AG04450 (cell line): Measurements from ENCODE around the gene PNKD. TPM values are rescaled to one million over a fixed set of nuclear protein-coding genes. Genes with fewer than 3 reads are reported as not detected.

ENCODE experiments used
- CTCF ChIA-PET: fragments of 300-600, 350-600 bp; formaldehyde crosslinking; extraction: SDS; loops from one replicate; lab custom pipeline; 2022; ENCODE audit warnings: antibody characterized with exemption, inconsistent platforms; lab: Charles Lee
- POLR2A ChIA-PET: fragments of 350-600 bp; formaldehyde crosslinking; extraction: SDS; loops from one replicate; lab custom pipeline; 2021; ENCODE audit warnings: antibody characterized with exemption, inconsistent platforms; lab: Yijun Ruan, JAX
- DNase-seq: peaks from one replicate; pipeline ENCODE4 v3.0.0-alpha.2; 2011; ENCODE audit warnings: low read depth, low spot score
- H3K27ac ChIP-seq: one replicate; pipeline ENCODE4 v1.5.1; 2012; ENCODE audit warnings: low read depth, low read length, control low read depth
- H3K27me3 ChIP-seq: one replicate; pipeline ENCODE4 v1.6.0; 2012; ENCODE audit warnings: low read length; ENCODE audit not compliant: control insufficient read depth, insufficient read depth
- H3K4me3 ChIP-seq: 2 replicates; pipeline ENCODE4 v1.5.1; 2011; ENCODE audit warnings: mild to moderate bottlenecking, low read depth, low read length, control low read depth
- H3K9me3 ChIP-seq: 2 replicates; pipeline ENCODE4 v1.5.1; 2012; ENCODE audit warnings: low read length; ENCODE audit not compliant: control insufficient read depth, insufficient read depth
- CTCF ChIP-seq: IDR thresholded peaks from 2 replicates; pipeline ENCODE4 v1.5.1; 2011; ENCODE audit warnings: low read depth, low read length, control low read depth, inconsistent platforms
- polyA plus RNA-seq: library from polyadenylated mRNA; depleted of rRNA; stranded (reverse); fragments of >200 nt; gene quantifications from 2 replicates; pipeline ENCODE4 v1.2.3, GENCODE V29; 2011

PNKD gene
- polyA plus RNA-seq, 1 experiment = 32.1 TPM

- DNase-seq = no peak
- Histone ChIP-seq H3K9me3 (peaks cover 7% of the 10 kb centered on the region; the same call in 1 of the 2 replicates), H3K27me3 (no peaks in the 10 kb centered on the region), H3K4me3 (no peak overlapping the region), H3K27ac (no peak overlapping the region)
- POLR2A ChIA-PET = interaction anchor here (0.9 kb wide), 1 partner anchor 97 kb away, joined by 3 read pairs; no protein-coding TSS in a partner anchor
- CTCF ChIA-PET = interaction anchor here (3.9 to 5.9 kb wide), 3 partner anchors 92 to 121 kb away, joined by 49 to 73 read pairs (median 64); partner anchors contain the start of genes AAMP, PNKD and TMBIM1
- TF ChIP-seq CTCF = no peak
These were observed 122.1 kb downstream of the PNKD start for GRCh38 chr2:218392459-218392858.

GRCh38 chr2:218392891-218393462, 122.7 kb downstream of the PNKD start:
- DNase-seq = no peak

GRCh38 chr2:218393750-218394290, 123.5 kb downstream of the PNKD start:
- CTCF ChIA-PET = interaction anchor here (0.8 to 5.9 kb wide), 4 partner anchors 93 to 122 kb away, joined by 4 to 73 read pairs (median 56); partner anchors contain the start of genes AAMP, PNKD and TMBIM1
- H3K27me3 ChIP-seq = no peaks in the 10 kb centered on the region
- POLR2A ChIA-PET = no interaction called here
- no peaks in the 10 kb centered on the region; the same call in 1 of the 2 replicates for H3K9me3 ChIP-seq
- DNase-seq = no peak
- no peak overlapping the region for H3K4me3 ChIP-seq
- no peak overlapping the region for H3K27ac ChIP-seq
- no peak for TF ChIP-seq CTCF

More at GRCh38 chr2:218392891-218393462, 122.7 kb downstream of the PNKD start:
- no peak for TF ChIP-seq CTCF
- POLR2A ChIA-PET = interaction anchor here (0.6 to 0.9 kb wide), 2 partner anchors 98 to 524 kb away, joined by 3 read pairs; no protein-coding TSS in a partner anchor
- H3K9me3 ChIP-seq = peaks cover 2% of the 10 kb centered on the region; the same call in 1 of the 2 replicates
- no peaks in the 10 kb centered on the region for H3K27me3 ChIP-seq
- CTCF ChIA-PET = interaction anchor here (3.9 to 5.9 kb wide), 3 partner anchors 92 to 121 kb away, joined by 49 to 73 read pairs (median 64); partner anchors contain the start of genes AAMP, PNKD and TMBIM1
- H3K27ac ChIP-seq = no peak overlapping the region
- no peak overlapping the region for H3K4me3 ChIP-seq

- Histone ChIP-seq H3K9me3 (no peaks in the 10 kb centered on the region; the same call in 1 of the 2 replicates), H3K27ac (no peak overlapping the region), H3K4me3 (no peak overlapping the region), H3K27me3 (no peaks in the 10 kb centered on the region)
- ChIA-PET CTCF (interaction anchor here (0.7 to 5.9 kb wide), 5 partner anchors 94 to 279 kb away, joined by 4 to 73 read pairs (median 49); partner anchors contain the start of genes AAMP, PNKD and TMBIM1), POLR2A (no interaction called here)
- no peak for DNase-seq
- TF ChIP-seq CTCF = no peak
These were observed 124.2 kb downstream of the PNKD start for GRCh38 chr2:218394298-218395089.
